Smooth muscle cell (in vitro differentiated cells): ENCODE results near the gene ZPLD1. TPM values are rescaled to one million over a fixed set of nuclear protein-coding genes. Genes with fewer than 3 reads are reported as not detected.

Experiments
- DNase-seq: peaks from one replicate; lab custom pipeline; 2025; ENCODE audit not compliant: unreplicated experiment; lab: John Stamatoyannopoulos, UW
- H2AFZ ChIP-seq: fragments of 200-600 bp; sonication (generic); 2 replicates; pipeline ENCODE4 v1.6.0; 2016; ENCODE audit warnings: antibody characterized with exemption, low read depth, mild to moderate bottlenecking
- H3F3A ChIP-seq: fragments of 200-600 bp; sonication (generic); 2 replicates; pipeline ENCODE4 v1.6.0; 2017; ENCODE audit warnings: antibody characterized with exemption, low read depth
- H3K27ac ChIP-seq: fragments of 200-600 bp; sonication (generic); 2 replicates; pipeline ENCODE4 v1.5.1; 2016; ENCODE audit warnings: low read depth, mild to moderate bottlenecking
- H3K27me3 ChIP-seq: fragments of 200-600 bp; sonication (generic); 2 replicates; pipeline ENCODE4 v1.6.1; 2016; ENCODE audit warnings: low read depth, mild to moderate bottlenecking
- H3K36me3 ChIP-seq: fragments of 200-600 bp; sonication (generic); 2 replicates; pipeline ENCODE4 v1.5.1; 2016; ENCODE audit warnings: low read depth
- H3K4me1 ChIP-seq: fragments of 200-600 bp; sonication (generic); 2 replicates; pipeline ENCODE4 v1.5.1; 2016; ENCODE audit warnings: low read depth
- H3K4me2 ChIP-seq: fragments of 200-600 bp; sonication (generic); 2 replicates; pipeline ENCODE4 v1.6.0; 2016; ENCODE audit warnings: mild to moderate bottlenecking
- H3K4me3 ChIP-seq: fragments of 200-600 bp; sonication (generic); 2 replicates; pipeline ENCODE4 v1.5.1; 2016; ENCODE audit warnings: mild to moderate bottlenecking
- H3K79me2 ChIP-seq: fragments of 200-600 bp; sonication (generic); 2 replicates; pipeline ENCODE4 v1.6.0; 2016; ENCODE audit warnings: low read depth, mild to moderate bottlenecking
- H3K9ac ChIP-seq: fragments of 200-600 bp; sonication (generic); 2 replicates; pipeline ENCODE4 v1.6.0; 2016; ENCODE audit warnings: low read depth
- H3K9me3 ChIP-seq: fragments of 200-600 bp; sonication (generic); replicated peaks from 2 replicates; pipeline ENCODE4 v1.5.1; 2016; ENCODE audit warnings: low read depth
- H4K20me1 ChIP-seq: fragments of 200-600 bp; sonication (generic); 2 replicates; pipeline ENCODE4 v1.6.0; 2016; ENCODE audit warnings: low read depth
- CTCF ChIP-seq: fragments of 200-600 bp; sonication (generic); IDR thresholded peaks from 2 replicates; pipeline ENCODE4 v1.5.1; 2017; ENCODE audit warnings: borderline replicate concordance, mild to moderate bottlenecking, antibody characterized with exemption; ENCODE audit not compliant: insufficient read depth, poor library complexity, severe bottlenecking
- WGBS: methylation state at CpG from one replicate; pipeline ENCODE4 v1.1.7; 2016; ENCODE audit warnings: low lambda C conversion rate; 5-methylcytosine and 5-hydroxymethylcytosine counted together
- polyA plus RNA-seq: library from polyadenylated mRNA; unstranded; fragments of >200 nt; fragmentation: Nextera tagmentation; extraction: Ambion mirVana; gene quantifications from 2 replicates; pipeline ENCODE4 v1.2.1, GENCODE V29; 2016
- total RNA-seq: library from RNA; depleted of rRNA; stranded (reverse); fragments of >200 nt; gene quantifications from 2 replicates; pipeline ENCODE4 v1.2.3, GENCODE V29; 2014

ZPLD1 gene
- total and polyA plus RNA-seq, 2 experiments from 2014 or later, result 0.22 TPM; not detected in 1

GRCh38 chr3:102526865-102527264 is 92.0 kb downstream of the ZPLD1 start:
- H3K4me2 ChIP-seq, result no peak overlapping the region
- DNase-seq, result no peak
- WGBS, result 90% methylated on average over 3 of the region's 3 CpGs

GRCh38 chr3:102528727-102529126 is 93.9 kb downstream of the ZPLD1 start:
- DNase-seq, result no peak
- no peak overlapping the region for H3K27ac ChIP-seq
- H3K4me2 ChIP-seq, result no peak overlapping the region
- no peak overlapping the region for H3K9ac ChIP-seq
- no peaks in the 10 kb centered on the region for H3K36me3 ChIP-seq
- H3K27me3 ChIP-seq, result no peaks in the 10 kb centered on the region
- H3F3A ChIP-seq, result no peaks in the 10 kb centered on the region
- H3K79me2 ChIP-seq, result no peaks in the 10 kb centered on the region
- no peak overlapping the region for H3K4me3 ChIP-seq
- no peaks in the 10 kb centered on the region for H4K20me1 ChIP-seq
- no peak for TF ChIP-seq CTCF
- no peaks in the 10 kb centered on the region for H3K4me1 ChIP-seq
- no peaks in the 10 kb centered on the region for H3K9me3 ChIP-seq
- H2AFZ ChIP-seq, result no peak overlapping the region

More at GRCh38 chr3:102526865-102527264, 92.0 kb downstream of the ZPLD1 start:
- no peak overlapping the region for H3K27ac ChIP-seq
- H3K79me2 ChIP-seq, result no peaks in the 10 kb centered on the region
- no peaks in the 10 kb centered on the region for H3K27me3 ChIP-seq
- TF ChIP-seq CTCF, result no peak
- H3K36me3 ChIP-seq, result no peaks in the 10 kb centered on the region
- H3K9me3 ChIP-seq, result no peaks in the 10 kb centered on the region
- no peaks in the 10 kb centered on the region for H3K4me1 ChIP-seq
- H3F3A ChIP-seq, result no peaks in the 10 kb centered on the region
- no peaks in the 10 kb centered on the region for H4K20me1 ChIP-seq
- no peak overlapping the region for H3K4me3 ChIP-seq
- H3K9ac ChIP-seq, result no peak overlapping the region
- no peak overlapping the region for H2AFZ ChIP-seq
